Suprapubic skin (tissue), 3 donors: ENCODE measurements around the gene AFF2.

Experiments
- CTCF ChIP-seq, 2 donors: fragments of 200-600 bp in 1 of 2; fragments of 450-650 bp in 1 of 2; sonication (generic) in 1 of 2; IDR thresholded peaks; one replicate each; pipeline ENCODE4 v1.5.1; 2016 to 2019; ENCODE audit warnings: antibody characterized with exemption in 2 of 2, mild to moderate bottlenecking in 1 of 2, moderate library complexity in 1 of 2
- EP300 ChIP-seq: sonication (generic); formaldehyde crosslinking; IDR thresholded peaks from one replicate; pipeline ENCODE4 v1.6.1; 2017; ENCODE audit warnings: antibody characterized with exemption
- POLR2A ChIP-seq, 2 donors: fragments of 450-650 bp; IDR thresholded peaks; one replicate each; pipeline ENCODE4 v1.6.1; 2017; ENCODE audit warnings: antibody characterized with exemption in 2 of 2, mild to moderate bottlenecking in 2 of 2, moderate library complexity in 2 of 2

- TF ChIP-seq CTCF (IDR thresholded peaks at IDR 0.05) (no peak), POLR2A (IDR thresholded peaks at IDR 0.05) (no peak), EP300 (no peak)
Measured at GRCh38 chrX:148664995-148665394, 164.6 kb downstream of the AFF2 start.
